Ishikawa (cell line): ENCODE measurements around the gene WDR59.

ENCODE experiments used
- CEBPB ChIP-seq: IDR thresholded peaks from 2 replicates; pipeline ENCODE4 v1.6.1; 2012
- CREB1 ChIP-seq: IDR thresholded peaks from 2 replicates; pipeline ENCODE4 v1.6.1; 2012; ENCODE audit warnings: low read depth
- EGR1 ChIP-seq: IDR thresholded peaks from 2 replicates; pipeline ENCODE4 v1.6.1; 2012
- EP300 ChIP-seq: IDR thresholded peaks from 2 replicates; pipeline ENCODE4 v1.6.1; 2012; ENCODE audit warnings: borderline replicate concordance
- FOXM1 ChIP-seq: IDR thresholded peaks from 2 replicates; pipeline ENCODE4 v1.6.1; 2012; ENCODE audit warnings: low read depth, borderline replicate concordance
- MAX ChIP-seq: IDR thresholded peaks from 2 replicates; pipeline ENCODE4 v1.6.1; 2012
- NFIC ChIP-seq: IDR thresholded peaks from 2 replicates; pipeline ENCODE4 v1.6.1; 2012
- RAD21 ChIP-seq: IDR thresholded peaks from 2 replicates; pipeline ENCODE4 v1.6.1; 2012; ENCODE audit warnings: low read depth
- REST ChIP-seq: IDR thresholded peaks from 2 replicates; pipeline ENCODE4 v1.6.1; 2012; ENCODE audit warnings: low read depth, mild to moderate bottlenecking
- TAF1 ChIP-seq: IDR thresholded peaks from 2 replicates; pipeline ENCODE4 v1.6.1; 2012; ENCODE audit warnings: low read depth, mild to moderate bottlenecking
- TCF12 ChIP-seq: IDR thresholded peaks from 2 replicates; pipeline ENCODE4 v1.6.1; 2012; ENCODE audit warnings: low read depth
- TEAD4 ChIP-seq: IDR thresholded peaks from 2 replicates; pipeline ENCODE4 v1.6.1; 2012
- USF1 ChIP-seq: IDR thresholded peaks from 2 replicates; pipeline ENCODE4 v1.6.1; 2012
- YY1 ChIP-seq: IDR thresholded peaks from 2 replicates; pipeline ENCODE4 v1.6.1; 2012; ENCODE audit warnings: low read depth
- ZBTB7A ChIP-seq: IDR thresholded peaks from 2 replicates; pipeline ENCODE4 v1.6.1; 2012; ENCODE audit warnings: low read depth

The WDR59 gene

GRCh38 chr16:74899816-74900215 is 85.1 kb downstream of the WDR59 start:
- TF ChIP-seq REST: no peak
- TF ChIP-seq RAD21: no peak
- no peak for TF ChIP-seq TAF1
- no peak for TF ChIP-seq MAX
- TF ChIP-seq TCF12: no peak
- TF ChIP-seq ZBTB7A: no peak
- no peak for TF ChIP-seq CREB1

GRCh38 chr16:74898659-74899058 is 86.3 kb downstream of the WDR59 start:
- no peak for TF ChIP-seq TAF1
- TF ChIP-seq EP300: no peak
- no peak for TF ChIP-seq RAD21
- TF ChIP-seq USF1: no peak
- no peak for TF ChIP-seq ZBTB7A
- TF ChIP-seq EGR1: no peak
- TF ChIP-seq NFIC: no peak

GRCh38 chr16:74896389-74897370 is 88.2 kb downstream of the WDR59 start:
- no peak for TF ChIP-seq ZBTB7A
- no peak for TF ChIP-seq YY1
- no peak for TF ChIP-seq FOXM1
- TF ChIP-seq RAD21: no peak
- TF ChIP-seq MAX: no peak
- TF ChIP-seq TAF1: no peak
- TF ChIP-seq TCF12: no peak
- TF ChIP-seq REST: no peak
- no peak for TF ChIP-seq CREB1
- no peak for TF ChIP-seq USF1
- no peak for TF ChIP-seq EP300
- TF ChIP-seq CEBPB: no peak
- TF ChIP-seq EGR1: no peak
- no peak; the same call in 1 of the 2 replicates for TF ChIP-seq TEAD4
- TF ChIP-seq NFIC: no peak

GRCh38 chr16:74893541-74893940 is 91.4 kb downstream of the WDR59 start:
- TF ChIP-seq USF1: no peak
- no peak for TF ChIP-seq TCF12
- no peak for TF ChIP-seq REST
- no peak for TF ChIP-seq CEBPB
- no peak for TF ChIP-seq EGR1
- no peak for TF ChIP-seq YY1
- no peak for TF ChIP-seq MAX
- TF ChIP-seq RAD21: no peak
- no peak for TF ChIP-seq FOXM1
- no peak for TF ChIP-seq TEAD4
- no peak for TF ChIP-seq CREB1
- TF ChIP-seq ZBTB7A: no peak
- no peak for TF ChIP-seq EP300
- TF ChIP-seq TAF1: no peak
- no peak for TF ChIP-seq NFIC
